ENCODE results near the gene ZNF831.

Gene ZNF831

DNA sequence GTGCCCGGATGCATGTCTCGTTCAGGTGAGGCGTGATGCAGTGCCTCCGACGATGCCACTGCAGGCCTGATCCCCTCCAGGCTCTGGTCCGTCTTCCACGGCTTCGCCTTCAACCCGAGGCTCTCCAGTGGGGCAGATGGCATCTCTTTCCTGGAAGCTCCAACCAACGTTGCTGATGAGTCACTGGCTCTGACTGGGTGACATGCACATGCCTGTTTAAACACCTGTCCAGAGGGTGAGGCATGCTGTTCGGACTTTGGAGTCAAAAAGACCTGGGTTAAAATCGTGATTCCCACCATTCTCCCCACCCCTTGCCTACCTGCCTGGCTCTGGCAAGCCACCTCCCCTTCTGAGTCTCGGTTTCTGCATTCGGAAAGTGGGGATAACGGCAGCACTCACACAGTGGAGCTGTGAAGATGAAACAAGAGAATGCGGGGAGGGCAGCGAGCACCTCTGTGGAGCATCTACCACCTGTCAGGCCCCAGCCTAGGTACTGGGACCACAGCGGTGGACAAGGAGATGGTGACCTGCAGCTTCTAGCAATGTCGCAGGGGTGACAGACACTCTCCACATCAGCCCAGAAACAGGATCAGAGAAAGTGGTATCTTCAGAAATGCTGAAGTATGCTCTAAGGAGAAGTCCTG, 128.2 kb downstream of the ZNF831 start:
- Histone ChIP-seq H3K27ac (no peak overlapping the region), H3K36me3 (no peaks in the 10 kb centered on the region), H3K9me3 (no peaks in the 10 kb centered on the region), H3K4me3 (ENCODE audit: low read depth in 1 of 2, low read length in 1 of 2) (no peak overlapping the region), H3K27me3 (peaks cover 45% of the 10 kb centered on the region), H3K4me1 (ENCODE audit: control insufficient read depth in 1 of 2, insufficient read depth in 1 of 2, low read depth in 1 of 2, low read length in 1 of 2) (no peaks in the 10 kb centered on the region)
- no peak for TF ChIP-seq CTCF (IDR thresholded peaks at IDR 0.05)

DNA sequence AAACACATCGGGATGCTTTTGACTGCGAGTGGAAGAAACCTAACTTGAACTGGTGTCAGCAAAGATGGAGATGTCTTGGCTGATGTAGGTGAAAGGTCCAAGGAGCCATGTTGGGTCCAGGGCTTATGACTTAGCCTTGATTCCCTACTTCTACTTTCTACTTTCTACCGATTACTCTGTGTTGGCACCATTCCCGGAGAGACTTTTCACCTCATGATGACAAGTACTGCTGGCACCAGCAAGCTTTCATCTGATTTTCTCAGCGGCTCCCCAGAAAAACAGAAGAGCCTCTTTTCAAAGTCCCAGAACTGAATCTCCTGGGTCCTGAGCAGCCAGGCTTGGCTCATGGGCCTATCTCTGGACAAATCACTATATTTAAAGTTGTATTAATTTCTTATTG, 131.9 kb downstream of the ZNF831 start:
- Histone ChIP-seq H3K36me3 (no peaks in the 10 kb centered on the region), H3K27me3 (peaks cover 78% of the 10 kb centered on the region), H3K4me1 (ENCODE audit: control insufficient read depth in 1 of 2, insufficient read depth in 1 of 2, low read depth in 1 of 2, low read length in 1 of 2) (no peaks in the 10 kb centered on the region), H3K4me3 (ENCODE audit: low read depth in 1 of 2, low read length in 1 of 2) (no peak overlapping the region), H3K9me3 (no peaks in the 10 kb centered on the region), H3K27ac (no peak overlapping the region)
- no peak for TF ChIP-seq CTCF (IDR thresholded peaks at IDR 0.05)

GRCh38 chr20:59297686-59298085, 134.1 kb downstream of the ZNF831 start:
- Histone ChIP-seq H3K36me3 (no peaks in the 10 kb centered on the region), H3K4me3 (ENCODE audit: low read depth in 1 of 2, low read length in 1 of 2) (no peak overlapping the region), H3K9me3 (no peaks in the 10 kb centered on the region), H3K4me1 (ENCODE audit: control insufficient read depth in 1 of 2, insufficient read depth in 1 of 2, low read depth in 1 of 2, low read length in 1 of 2) (no peaks in the 10 kb centered on the region), H3K27ac (no peak overlapping the region), H3K27me3 (peaks cover 93% of the 10 kb centered on the region)
- TF ChIP-seq CTCF (IDR thresholded peaks at IDR 0.05): no peak

- TF ChIP-seq CTCF (IDR thresholded peaks at IDR 0.05): no peak
- Histone ChIP-seq H3K4me3 (ENCODE audit: low read depth in 1 of 2, low read length in 1 of 2) (no peak overlapping the region), H3K27ac (no peak overlapping the region), H3K27me3 (peaks cover 92% of the 10 kb centered on the region), H3K9me3 (no peaks in the 10 kb centered on the region), H3K4me1 (ENCODE audit: control insufficient read depth in 1 of 2, insufficient read depth in 1 of 2, low read depth in 1 of 2, low read length in 1 of 2) (no peaks in the 10 kb centered on the region), H3K36me3 (no peaks in the 10 kb centered on the region)
These were observed 136.3 kb downstream of the ZNF831 start for GRCh38 chr20:59299945-59300332.

- no peak within 1 kb of the TSS for H3K4me3 ChIP-seq (ENCODE audit: low read depth in 1 of 2, low read length in 1 of 2)
- H3K9me3 ChIP-seq: no peaks in the 10 kb centered on the region
- no peaks in the 10 kb centered on the region for H3K36me3 ChIP-seq
- H3K27me3 ChIP-seq: peaks cover 86% of the 10 kb centered on the region
- TF ChIP-seq CTCF (IDR thresholded peaks at IDR 0.05): no peak
- no peak within 1 kb of the TSS for H3K27ac ChIP-seq
- no peaks in the 10 kb centered on the region for H3K4me1 ChIP-seq (ENCODE audit: control insufficient read depth in 1 of 2, insufficient read depth in 1 of 2, low read depth in 1 of 2, low read length in 1 of 2)
These were observed 136.9 kb downstream of the ZNF831 start, which contains the start of gene EDN3 for GRCh38 chr20:59300333-59301081. EDN3 (plus strand) TSS chr20:59300611; CDS start chr20:59300813, 202 bp downstream.
